ENCODE data around the gene SFXN4. TPM values are rescaled to one million over a fixed set of nuclear protein-coding genes. Genes with fewer than 3 reads are reported as not detected.

SFXN4 gene
- total RNA-seq, 1 experiment from 2014 or later = 21.9 TPM

GRCh38 chr10:119119400-119119799, 46.1 kb downstream of the SFXN4 start:
- H3K14ac ChIP-seq (ENCODE audit: insufficient read depth, low read length) = no peak overlapping the region
- no peak overlapping the region for H3T11ph ChIP-seq (ENCODE audit: low read length)
- H2BK12ac ChIP-seq (ENCODE audit: insufficient read length, low read depth, low read length) = no peak overlapping the region
- no peak for DNase-seq
- H3K27me3 ChIP-seq (ENCODE audit: insufficient read depth, low read length) = no peaks in the 10 kb centered on the region
- H3K4ac ChIP-seq (ENCODE audit: low read depth, low read length) = no peak overlapping the region
- no peaks in the 10 kb centered on the region for H3K79me2 ChIP-seq (ENCODE audit: insufficient read depth, low read length)
- no CpG with 5 or more reads among the region's 1 CpG for WGBS (ENCODE audit: extremely low coverage, insufficient read length, low lambda C conversion rate)
- H3K23me2 ChIP-seq (ENCODE audit: insufficient read length, low read depth, low read length, poor library complexity, severe bottlenecking) = no peaks in the 10 kb centered on the region
- no peak overlapping the region for H3K4me2 ChIP-seq (ENCODE audit: insufficient read depth, insufficient read length, low read length)
- no peak overlapping the region for H3K4me3 Mint-ChIP-seq
- H3K36me3 Mint-ChIP-seq (ENCODE audit: insufficient read depth in 1 of 3, low read depth in 3 of 3) = peaks cover 35 to 75% (median 71%) of the 10 kb centered on the region in 3 experiments
- no peaks in the 10 kb centered on the region for H3K9me3 Mint-ChIP-seq
- H4K91ac ChIP-seq (ENCODE audit: insufficient read length, low read depth, low read length) = no peak overlapping the region
- no peak overlapping the region for H3K9ac ChIP-seq (ENCODE audit: extremely low read depth, insufficient read length, low read length)
- no peak overlapping the region for H2AFZ ChIP-seq (ENCODE audit: low read length)
- H3K4me1 Mint-ChIP-seq = no peaks in the 10 kb centered on the region
- H4K8ac ChIP-seq (replicated peaks; ENCODE audit: insufficient read length, low read depth, low read length) = no peak overlapping the region
- no peak for TF ChIP-seq CTCF (conservative IDR thresholded peaks at IDR 0.05)
- no peaks in the 10 kb centered on the region for H3K4me1 ChIP-seq (ENCODE audit: insufficient read depth, low read length)
- no peak overlapping the region for H3K56ac ChIP-seq (ENCODE audit: insufficient read length, low read depth, low read length)
- no peaks in the 10 kb centered on the region for H3K27me3 Mint-ChIP-seq (ENCODE audit: low read depth)
- H2BK20ac ChIP-seq (ENCODE audit: low read depth, low read length, poor library complexity, severe bottlenecking) = no peak overlapping the region
- no peak overlapping the region for H2BK120ac ChIP-seq (ENCODE audit: low read depth, low read length, poor library complexity, severe bottlenecking)
- no peak overlapping the region for H2BK15ac ChIP-seq (ENCODE audit: low read depth, low read length)
- H2AK5ac ChIP-seq (ENCODE audit: insufficient read length, low read length) = no peak overlapping the region
- H4K20me1 ChIP-seq (ENCODE audit: control insufficient read depth, insufficient read depth, insufficient read length) = no peaks in the 10 kb centered on the region
- no peak overlapping the region for H2BK5ac ChIP-seq (ENCODE audit: insufficient read length, low read length)
- H3K9me3 ChIP-seq (ENCODE audit: control insufficient read depth, low read depth, low read length) = no peaks in the 10 kb centered on the region
- H3K27ac ChIP-seq (ENCODE audit: insufficient read length, low read depth, low read length) = no peak overlapping the region
- H3K23ac ChIP-seq (ENCODE audit: insufficient read length, low read depth, low read length) = no peak overlapping the region
- no peak overlapping the region for H4K5ac ChIP-seq (ENCODE audit: insufficient read length, low read depth, low read length)
- H3K18ac ChIP-seq (ENCODE audit: insufficient read length, low read depth, low read length) = no peak overlapping the region
- H3K79me1 ChIP-seq (ENCODE audit: insufficient read depth, low read depth, low read length, poor library complexity, severe bottlenecking) = no peaks in the 10 kb centered on the region
- no peak overlapping the region for H3K27ac Mint-ChIP-seq

All from H9 (cell line).